ENCODE data around the gene MRPS18A.
A peak's percentile ranks its signal among the peaks of the same experiment; 100 is the strongest.

The MRPS18A gene

DNA sequence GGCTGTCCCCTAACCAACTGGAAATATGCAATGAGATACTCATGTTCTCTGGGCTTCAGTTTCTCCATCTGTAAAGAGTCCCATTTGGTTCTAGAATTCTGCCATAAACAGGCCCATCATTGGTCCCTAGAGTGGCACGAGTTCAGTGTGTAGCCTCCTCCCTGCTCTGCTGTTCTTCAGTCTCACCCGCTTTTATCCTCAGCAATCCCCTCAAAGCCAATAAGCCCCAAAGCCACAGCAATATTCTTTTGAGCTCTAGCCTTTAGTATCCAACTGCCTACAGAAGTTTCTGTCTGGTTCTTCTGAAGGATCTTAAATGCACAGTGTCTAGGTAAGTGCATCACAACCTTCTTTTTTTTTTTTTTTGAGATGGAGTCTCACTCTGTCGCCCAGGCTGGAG lies 9.8 kb upstream of the MRPS18A start:
- no peak for DNase-seq

- DNase-seq = no peak
Measured at GRCh38 chr6:43695967-43696291, 8.3 kb upstream of the MRPS18A start.

DNA sequence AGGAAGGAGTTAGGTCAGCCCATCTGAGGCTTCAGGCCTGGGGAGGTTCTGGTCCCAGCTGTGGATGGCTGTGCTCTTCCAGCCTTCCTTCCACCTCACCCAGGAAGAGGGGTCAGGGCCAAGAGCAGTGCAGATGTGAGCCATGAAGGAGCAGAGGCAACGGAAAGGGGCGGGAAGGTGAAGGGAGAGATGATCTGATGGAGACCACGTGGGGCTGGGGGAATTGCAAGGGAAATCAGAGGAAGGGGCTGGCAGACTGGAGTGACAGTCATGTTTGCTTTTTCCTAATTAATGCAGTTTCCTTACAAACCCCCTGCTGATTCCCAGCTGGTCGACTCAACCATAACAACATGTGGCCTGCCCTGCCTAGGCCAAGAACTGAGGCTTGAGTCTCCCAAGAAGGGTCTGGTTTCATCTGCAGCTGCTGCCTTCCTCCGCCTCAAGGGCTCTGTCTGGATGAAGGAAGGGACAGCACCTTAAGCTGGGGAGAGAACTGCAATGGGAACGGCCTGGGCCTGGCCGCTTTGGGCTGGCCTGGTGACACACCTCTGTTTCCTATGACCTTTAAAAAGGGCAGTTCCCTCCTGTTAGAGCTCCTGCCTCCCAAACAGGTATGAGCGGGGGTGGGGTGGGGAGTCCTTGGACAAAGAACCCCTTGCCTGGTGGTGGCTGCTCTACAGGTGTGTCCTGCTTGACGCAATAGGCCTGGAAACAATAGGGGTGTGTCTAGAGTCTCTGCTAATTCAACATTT lies 7.8 kb upstream of the MRPS18A start:
- DNase-seq = peak; percentile 73

- no peak for DNase-seq
Measured at GRCh38 chr6:43689421-43689820, 1.8 kb upstream of the MRPS18A start.

DNA sequence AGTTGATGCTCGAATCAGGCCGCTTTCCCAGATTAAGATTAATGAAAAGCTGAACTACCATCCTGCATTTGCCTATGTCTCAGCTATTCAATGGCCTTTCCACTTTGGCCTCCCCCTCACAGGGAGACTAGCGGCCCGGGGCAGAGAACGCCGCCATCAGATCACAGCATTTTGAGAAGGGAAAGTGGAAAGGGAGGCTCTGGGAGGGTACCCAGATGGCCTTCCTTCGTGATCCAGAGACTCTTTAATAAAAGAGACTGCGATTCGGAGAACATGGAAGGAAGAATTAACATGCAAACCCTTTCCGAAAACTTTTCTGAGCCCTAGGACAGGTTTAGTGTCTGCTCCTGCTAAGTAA lies 533 bp downstream of the MRPS18A start:
- no peak for DNase-seq

GRCh38 chr6:43683708-43684455 lies 3.7 kb downstream of the MRPS18A start:
- DNase-seq = no peak

DNA sequence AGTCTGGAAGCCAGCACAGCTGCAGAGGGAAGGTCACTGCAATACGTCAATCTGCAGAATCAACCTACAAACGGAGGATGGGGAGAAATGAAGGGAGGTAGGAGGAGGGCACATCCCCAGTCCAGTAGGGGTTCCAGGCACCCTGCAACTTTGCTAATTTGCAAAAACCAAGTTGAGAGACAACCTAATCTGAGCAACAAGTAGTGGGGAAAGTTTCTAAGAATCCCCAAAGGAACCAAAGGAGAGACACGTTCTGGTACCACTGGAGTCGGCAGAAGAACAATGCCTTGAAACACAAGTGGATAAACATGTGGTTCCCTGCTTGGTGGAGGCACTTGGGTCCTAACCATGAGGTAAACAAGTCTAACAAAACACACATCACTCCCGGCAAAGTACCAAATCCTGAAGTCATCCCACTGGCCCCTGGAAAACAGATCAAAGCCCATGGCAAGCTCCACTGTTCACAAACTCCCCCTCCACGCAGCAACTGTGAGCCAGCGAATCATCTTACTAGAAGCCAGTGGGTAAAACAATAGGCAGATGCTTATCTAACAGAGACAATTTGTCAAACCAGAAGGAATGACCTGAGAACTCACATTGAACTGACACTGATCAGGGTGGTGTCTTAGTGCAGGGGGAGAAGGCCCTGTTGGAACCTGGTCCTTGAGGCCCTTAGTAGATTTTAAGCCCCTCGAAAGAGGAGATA lies 4.7 kb downstream of the MRPS18A start:
- DNase-seq = no peak

- no peak for DNase-seq
Measured at GRCh38 chr6:43681303-43681702, 6.3 kb downstream of the MRPS18A start.

DNA sequence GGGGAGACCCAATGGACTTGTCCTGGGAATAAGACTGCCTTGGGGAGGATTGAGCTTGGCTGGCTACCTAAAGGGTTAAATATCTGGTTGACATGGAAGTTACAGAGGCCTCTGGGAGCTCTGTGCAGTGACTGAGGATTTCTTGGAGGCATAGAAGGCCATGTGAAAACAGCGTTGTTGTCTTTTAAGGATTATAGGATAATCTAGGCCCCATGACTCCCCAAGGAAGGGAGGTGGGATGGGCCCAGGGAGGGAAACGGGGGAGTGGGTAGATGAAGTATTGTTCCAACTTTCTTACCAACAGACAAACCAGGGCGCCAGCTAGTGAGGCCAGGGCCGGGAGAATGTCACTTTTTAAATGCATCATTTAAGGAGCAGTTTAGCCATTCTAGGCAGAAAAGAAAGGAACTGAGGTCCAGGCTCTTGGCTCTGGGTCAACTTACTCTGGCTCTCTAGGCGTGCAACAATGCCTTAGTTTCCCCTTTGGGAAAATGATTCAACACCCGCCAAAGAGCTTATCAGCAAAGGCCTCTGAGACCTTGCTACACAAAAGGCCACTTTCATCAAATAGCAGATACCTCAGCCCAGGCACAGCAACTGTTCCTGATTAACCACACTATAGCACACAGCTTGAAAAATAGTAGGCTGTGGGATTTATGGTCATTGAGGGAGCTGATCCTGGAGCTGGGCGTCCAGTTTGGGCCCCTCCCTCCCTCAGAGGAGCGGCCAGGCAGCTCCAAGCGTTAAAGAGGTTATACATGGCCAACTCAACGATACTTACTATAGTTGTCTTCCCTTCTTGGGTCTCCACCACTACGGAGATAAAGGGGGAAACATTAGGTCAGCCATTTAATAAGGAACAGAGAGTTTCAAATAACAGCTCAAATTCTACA lies 7.0 kb downstream of the MRPS18A start:
- DNase-seq = peak; percentile 60

GRCh38 chr6:43679057-43679456 lies 8.5 kb downstream of the MRPS18A start:
- DNase-seq = no peak

- DNase-seq = no peak
Measured at GRCh38 chr6:43678341-43678740, 9.2 kb downstream of the MRPS18A start.

- no peak for DNase-seq
Measured at GRCh38 chr6:43677759-43678158, 9.8 kb downstream of the MRPS18A start.

DNA sequence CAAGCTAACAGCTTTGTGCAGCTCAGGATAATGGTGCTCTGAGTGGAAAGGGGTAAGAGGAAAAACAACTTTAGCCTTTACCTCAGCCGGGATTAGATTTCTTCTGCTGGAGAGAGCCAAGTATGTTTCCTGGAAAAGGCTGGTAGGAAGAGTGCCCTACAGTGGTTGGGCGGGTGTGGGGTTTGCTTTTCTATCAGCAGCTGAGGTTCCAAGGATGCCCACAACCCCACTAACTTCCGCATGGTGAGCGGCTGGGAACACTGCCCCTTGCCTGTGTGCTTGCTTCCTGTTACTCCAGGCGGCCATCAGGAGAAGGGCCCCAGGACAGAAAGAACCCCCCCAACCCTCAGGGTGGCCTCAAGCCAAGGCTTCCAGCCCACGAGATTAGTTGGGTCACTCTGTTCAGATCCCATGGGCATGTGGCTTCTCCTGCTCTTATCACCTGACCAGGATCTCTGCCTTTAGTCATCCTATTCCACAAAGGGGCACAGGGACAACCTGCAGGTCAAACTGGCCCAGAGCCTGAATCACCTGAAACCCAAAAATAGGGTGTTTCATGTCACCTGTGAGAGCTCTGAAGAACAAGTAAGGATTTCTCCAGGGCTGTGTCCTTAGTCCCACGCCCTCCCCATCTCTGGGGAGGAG lies 10.5 kb downstream of the MRPS18A start:
- DNase-seq = no peak

GRCh38 chr6:43674921-43675320 lies 12.7 kb downstream of the MRPS18A start:
- DNase-seq = no peak

GRCh38 chr6:43674291-43674690 lies 13.3 kb downstream of the MRPS18A start:
- DNase-seq = no peak

DNA sequence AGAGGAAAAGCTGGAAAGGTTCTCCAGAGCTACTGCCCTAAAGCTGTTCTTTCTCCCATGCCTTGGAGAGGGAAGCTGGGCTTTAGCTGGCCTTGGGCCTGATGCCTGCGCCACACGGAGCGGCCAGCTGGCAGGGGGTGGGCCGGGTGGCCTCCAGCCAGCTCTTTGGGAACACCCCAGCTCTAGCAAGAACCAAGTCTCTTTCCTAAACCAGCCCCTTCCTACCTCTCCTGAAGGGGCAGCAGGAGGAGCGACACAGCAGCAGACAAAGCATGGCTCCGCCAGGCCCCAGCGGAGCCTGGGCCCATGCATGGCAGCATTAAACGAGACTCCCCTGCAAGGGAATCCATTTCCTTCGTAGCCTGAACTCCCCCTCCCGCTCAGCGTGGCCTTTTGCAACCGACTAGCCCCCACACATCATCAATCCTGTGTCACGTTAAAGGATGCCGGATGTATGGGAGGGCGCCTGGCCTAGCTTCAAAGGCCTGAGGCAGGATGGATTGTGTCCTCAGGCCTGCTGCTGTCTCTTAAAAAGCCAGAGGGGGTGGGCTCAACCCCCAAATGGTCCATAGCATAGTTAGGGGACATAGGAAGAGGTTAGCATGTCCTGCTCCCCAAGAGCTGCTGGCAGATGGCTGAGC lies 14.0 kb downstream of the MRPS18A start:
- DNase-seq = peak; percentile 68

DNA sequence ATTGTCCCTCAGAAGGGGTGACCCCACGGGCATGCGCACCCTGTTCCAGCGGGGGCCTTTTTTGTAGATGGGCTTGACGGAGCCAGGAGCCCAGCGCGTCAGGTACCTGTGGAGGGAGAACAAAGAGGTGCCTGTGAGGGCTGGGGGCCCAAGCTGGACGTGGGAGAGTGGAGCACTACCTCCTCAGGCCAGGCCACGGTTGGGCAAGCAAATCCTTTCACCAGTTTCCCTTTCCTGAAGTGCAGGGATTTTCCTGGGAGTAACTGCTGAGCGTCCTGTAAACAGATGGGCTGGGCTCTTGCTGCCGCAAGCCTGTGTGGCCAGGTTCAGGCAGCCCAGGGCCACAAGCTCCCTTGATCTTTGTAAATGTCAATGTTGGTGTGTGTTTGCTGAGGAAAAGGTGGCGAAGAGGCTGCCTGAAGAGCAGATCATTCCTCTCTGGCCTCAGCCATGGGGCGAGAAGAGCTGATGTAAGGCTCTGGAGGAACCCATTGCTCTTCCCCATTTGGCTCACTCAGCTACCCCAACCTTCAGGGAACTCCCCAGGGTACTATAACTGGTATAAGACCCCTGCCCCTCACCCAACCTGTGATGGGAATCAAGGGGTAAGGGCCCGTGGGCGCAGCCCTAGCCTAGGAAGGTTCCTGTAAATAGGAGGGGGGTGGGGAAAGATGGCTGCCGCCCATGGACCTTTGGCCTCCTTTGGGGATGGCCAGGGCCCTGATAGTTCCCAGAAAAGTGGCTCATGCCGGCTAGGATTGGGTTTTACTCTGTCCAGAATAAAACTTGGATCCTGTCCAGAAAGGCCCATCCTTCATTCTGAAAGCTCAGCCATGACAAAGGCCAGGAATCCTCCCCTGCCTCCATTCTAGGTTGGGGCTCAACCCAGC lies 15.5 kb downstream of the MRPS18A start:
- DNase-seq = no peak

DNA sequence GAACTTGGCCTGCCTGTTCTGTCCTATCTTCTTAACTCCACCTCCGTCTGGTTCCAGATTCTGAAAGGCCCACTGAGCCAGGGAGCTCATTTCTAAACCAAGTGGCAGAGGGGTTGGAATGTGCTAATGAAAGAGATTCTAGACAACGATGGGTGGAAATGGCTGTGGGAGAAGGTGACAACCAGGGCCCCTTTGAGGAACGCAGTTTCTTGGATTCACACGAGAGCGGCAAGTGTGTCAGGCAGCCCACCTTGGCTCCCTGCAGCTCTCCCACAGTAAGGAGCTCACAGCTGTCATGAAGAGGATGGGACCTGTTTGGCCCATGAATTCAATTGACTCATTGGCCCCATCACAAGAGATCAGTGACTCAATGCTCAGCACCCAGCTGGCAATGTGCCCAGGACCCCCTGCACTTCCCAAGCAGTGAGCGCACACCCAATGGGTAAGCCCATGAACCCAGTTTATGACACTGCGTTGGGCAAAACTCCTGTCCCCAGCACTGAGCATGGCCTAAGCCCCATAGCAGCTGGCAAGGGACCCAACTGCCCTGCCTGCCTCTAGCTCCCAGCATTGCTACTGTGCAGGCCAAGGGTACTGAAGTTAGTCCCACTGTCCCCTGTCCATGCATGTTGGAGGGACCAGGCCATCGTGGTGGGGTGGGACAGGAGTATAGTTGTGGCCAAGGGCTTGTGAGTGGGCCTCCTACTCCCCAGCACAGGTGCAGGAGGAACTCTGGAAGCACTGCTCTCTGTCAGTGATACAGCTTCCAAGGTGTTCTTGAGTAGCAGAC lies 16.4 kb downstream of the MRPS18A start:
- DNase-seq = no peak

DNA sequence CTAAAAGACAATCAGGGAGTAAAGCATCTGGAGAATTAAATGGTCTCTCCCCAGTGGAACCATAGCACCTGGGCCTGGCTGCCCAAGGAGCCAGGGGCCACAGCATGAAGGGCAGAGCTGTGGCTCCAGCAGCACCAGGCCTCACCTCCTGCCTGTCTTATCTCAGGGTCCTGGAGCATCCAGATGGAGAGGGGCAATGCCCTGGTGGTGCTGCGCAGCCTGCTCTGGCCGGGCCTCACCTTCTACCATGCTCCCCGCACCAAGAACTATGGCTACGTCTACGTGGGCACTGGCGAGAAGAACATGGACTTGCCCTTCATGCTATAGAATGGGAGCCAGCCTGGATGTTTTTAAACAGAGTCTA lies 17.0 kb downstream of the MRPS18A start:
- no peak for DNase-seq
